ENCODE measurements around the gene PSPC1. TPM values are rescaled to one million over a fixed set of nuclear protein-coding genes. Genes with fewer than 3 reads are reported as not detected.

PSPC1 gene
- polyA plus RNA-seq, 1 experiment: 42.9 TPM

GRCh38 chr13:19661561-19661960, 121.2 kb downstream of the PSPC1 start:
- no peak for TF ChIP-seq CTCF (IDR thresholded peaks at IDR 0.05; ENCODE audit: low read depth, low read length)
- H3K4me3 ChIP-seq (ENCODE audit: low read depth, low read length): no peak overlapping the region
- no peaks in the 10 kb centered on the region for H3K27me3 ChIP-seq (ENCODE audit: control insufficient read depth, insufficient read depth, low read length)
- DNase-seq (ENCODE audit: low read depth, low spot score): no peak
- ChIA-PET POLR2A (no interaction called here), CTCF (no interaction called here)
- peaks cover 6% of the 10 kb centered on the region; the same call in 1 of the 2 replicates for H3K9me3 ChIP-seq (ENCODE audit: control insufficient read depth, insufficient read depth, low read length)
- no peak overlapping the region for H3K27ac ChIP-seq (ENCODE audit: low read depth, low read length)

- TF ChIP-seq CTCF (IDR thresholded peaks at IDR 0.05; ENCODE audit: low read depth, low read length): no peak
- ChIA-PET POLR2A (interaction anchor here (0.9 kb wide), 1 partner anchor 34 kb away, joined by 3 read pairs; no protein-coding TSS in a partner anchor), CTCF (no interaction called here)
Measured at GRCh38 chr13:19661126-19661525, 121.6 kb downstream of the PSPC1 start.

DNA sequence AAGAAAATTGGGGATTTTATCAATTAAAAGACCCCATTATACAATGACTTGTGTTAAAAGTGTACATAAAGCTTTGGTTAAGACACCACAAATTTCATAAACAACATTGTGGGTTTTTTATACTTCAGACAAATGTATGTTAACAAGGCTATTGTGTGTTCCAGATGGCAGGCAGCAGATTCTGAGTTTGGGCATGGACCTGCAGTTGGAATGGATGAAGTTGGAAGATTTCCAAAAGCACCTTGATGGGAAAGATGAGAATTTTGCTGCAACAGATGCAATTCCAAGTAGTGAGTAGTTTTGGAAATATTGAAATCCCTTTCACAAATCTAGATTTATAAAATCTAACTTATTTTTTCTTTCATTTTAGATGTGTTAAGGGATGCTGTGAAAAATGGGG, 123.9 kb downstream of the PSPC1 start:
- no peak overlapping the region for H3K4me3 ChIP-seq (ENCODE audit: low read depth, low read length)
- H3K27ac ChIP-seq (ENCODE audit: low read depth, low read length): no peak overlapping the region
- H3K27me3 ChIP-seq (ENCODE audit: control insufficient read depth, insufficient read depth, low read length): no peaks in the 10 kb centered on the region
- no peak for TF ChIP-seq CTCF (IDR thresholded peaks at IDR 0.05; ENCODE audit: low read depth, low read length)
- POLR2A ChIA-PET: no interaction called here
- peaks cover 6% of the 10 kb centered on the region; the same call in 1 of the 2 replicates for H3K9me3 ChIP-seq (ENCODE audit: control insufficient read depth, insufficient read depth, low read length)
- no peak for DNase-seq (ENCODE audit: low read depth, low spot score)
- CTCF ChIA-PET: no interaction called here

More at GRCh38 chr13:19661126-19661525, 121.6 kb downstream of the PSPC1 start:
- Histone ChIP-seq H3K4me3 (ENCODE audit: low read depth, low read length) (no peak overlapping the region), H3K9me3 (ENCODE audit: control insufficient read depth, insufficient read depth, low read length) (peaks cover 6% of the 10 kb centered on the region; the same call in 1 of the 2 replicates), H3K27ac (ENCODE audit: low read depth, low read length) (no peak overlapping the region), H3K27me3 (ENCODE audit: control insufficient read depth, insufficient read depth, low read length) (no peaks in the 10 kb centered on the region)
- no peak for DNase-seq (ENCODE audit: low read depth, low spot score)

DNA sequence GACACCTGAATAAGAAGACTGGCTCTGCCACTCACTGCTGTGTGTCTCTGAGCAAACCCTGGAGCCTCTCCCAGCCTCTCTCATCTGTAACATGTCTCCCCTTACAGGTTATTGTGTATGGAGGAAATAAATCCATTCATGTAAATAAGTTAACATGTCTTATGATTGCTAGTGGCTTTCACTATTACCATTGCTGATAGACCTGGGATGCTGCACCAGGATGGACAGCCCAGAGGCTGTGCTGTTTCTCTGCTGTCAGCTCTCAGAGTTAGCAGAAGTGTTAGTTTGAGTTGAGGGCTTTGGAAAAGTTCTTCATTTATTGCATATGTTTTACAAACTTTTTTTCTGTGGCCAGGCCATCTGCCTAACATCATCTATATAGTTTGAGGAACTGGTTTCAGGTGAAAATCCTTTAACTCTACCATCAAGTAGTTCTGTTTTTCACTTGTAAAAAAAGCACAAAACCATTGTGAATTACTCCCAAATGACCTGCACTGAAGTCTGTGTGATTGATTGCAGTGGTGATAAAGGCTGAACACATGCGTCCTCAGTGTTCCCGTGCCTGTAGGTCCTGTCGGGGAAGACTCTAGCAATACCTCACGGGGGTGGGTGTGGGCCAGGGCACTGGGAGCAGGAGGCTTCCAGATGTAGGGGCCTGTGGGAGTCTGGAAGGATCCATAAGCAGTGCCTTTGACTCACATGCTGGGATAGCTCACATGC, 124.7 kb downstream of the PSPC1 start:
- Histone ChIP-seq H3K27ac (ENCODE audit: low read depth, low read length) (peak overlapping the region; percentile 11), H3K4me3 (ENCODE audit: low read depth, low read length) (no peak overlapping the region), H3K27me3 (ENCODE audit: control insufficient read depth, insufficient read depth, low read length) (no peaks in the 10 kb centered on the region), H3K9me3 (ENCODE audit: control insufficient read depth, insufficient read depth, low read length) (no peaks in the 10 kb centered on the region; the same call in 1 of the 2 replicates)
- ChIA-PET POLR2A (no interaction called here), CTCF (interaction anchor here (0.6 kb wide), 1 partner anchor 228 kb away, joined by 5 read pairs; no protein-coding TSS in a partner anchor)
- DNase-seq (ENCODE audit: low read depth, low spot score): no peak
- no peak for TF ChIP-seq CTCF (IDR thresholded peaks at IDR 0.05; ENCODE audit: low read depth, low read length)

Small RNA genes within 50 kb of the gene (small RNA-seq; reads per million reads assigned to genes)
- not detected for gene RN7SL166P (ENCODE audit: insufficient read length, low read depth)

Other genes with a start within 250 kb of the PSPC1 start
- not detected in 2 replicates for gene TPTE2, start 221.4 kb downstream of the PSPC1 start, polyA plus RNA-seq (2011; rRNA removed)
- 19.7 and 24.8 TPM in 2 replicates for gene MPHOSPH8, start 149.3 kb downstream of the PSPC1 start, polyA plus RNA-seq (2011; rRNA removed)
- 9.9 and 15.3 TPM in 2 replicates for gene ZMYM5, start 80.7 kb upstream of the PSPC1 start, polyA plus RNA-seq (2011; rRNA removed)
- gene ZMYM2, start 175.8 kb upstream of the PSPC1 start, polyA plus RNA-seq (2011; rRNA removed): 36.5 and 46.1 TPM in 2 replicates